Hepatocyte (in vitro differentiated cells): ENCODE data around the gene BICD1. TPM values are rescaled to one million over a fixed set of nuclear protein-coding genes. Genes with fewer than 3 reads are reported as not detected.

Experiments
- DNase-seq: peaks from one replicate; pipeline ENCODE4 v3.0.0-alpha.2; 2016; ENCODE audit warnings: low spot score
- H2AFZ ChIP-seq: fragments of 200-600 bp; sonication (generic); 2 replicates; pipeline ENCODE4 v1.6.0; 2016; ENCODE audit warnings: antibody characterized with exemption, mild to moderate bottlenecking
- H3K27ac ChIP-seq: fragments of 200-600 bp; sonication (generic); 2 replicates; pipeline ENCODE4 v1.5.1; 2016; ENCODE audit warnings: mild to moderate bottlenecking
- H3K27me3 ChIP-seq: fragments of 200-600 bp; sonication (generic); 2 replicates; pipeline ENCODE4 v1.6.1; 2016
- H3K36me3 ChIP-seq: fragments of 200-600 bp; sonication (generic); replicated peaks from 2 replicates; pipeline ENCODE4 v1.5.1; 2016; ENCODE audit warnings: low read depth; ENCODE audit not compliant: insufficient read depth
- H3K4me1 ChIP-seq: fragments of 200-600 bp; sonication (generic); 2 replicates; pipeline ENCODE4 v1.5.1; 2016; ENCODE audit warnings: mild to moderate bottlenecking, moderate library complexity; ENCODE audit not compliant: insufficient read depth
- H3K4me2 ChIP-seq: fragments of 200-600 bp; sonication (generic); 2 replicates; pipeline ENCODE4 v1.6.0; 2016
- H3K4me3 ChIP-seq: fragments of 200-600 bp; sonication (generic); 2 replicates; pipeline ENCODE4 v1.5.1; 2016; ENCODE audit warnings: mild to moderate bottlenecking
- H3K79me2 ChIP-seq: fragments of 200-600 bp; sonication (generic); 2 replicates; pipeline ENCODE4 v1.6.0; 2017; ENCODE audit warnings: mild to moderate bottlenecking
- H3K9me2 ChIP-seq: fragments of 200-600 bp; sonication (generic); replicated peaks from 2 replicates; pipeline ENCODE4 v1.6.0; 2017; ENCODE audit warnings: mild to moderate bottlenecking; ENCODE audit not compliant: insufficient read depth
- H3K9me3 ChIP-seq: fragments of 200-600 bp; sonication (generic); 2 replicates; pipeline ENCODE4 v1.5.1; 2016; ENCODE audit warnings: low read depth, mild to moderate bottlenecking
- H4K20me1 ChIP-seq: fragments of 200-600 bp; sonication (generic); 2 replicates; pipeline ENCODE4 v1.6.0; 2016; ENCODE audit warnings: mild to moderate bottlenecking; ENCODE audit not compliant: insufficient read depth, poor library complexity, severe bottlenecking
- CTCF ChIP-seq: fragments of 200-600 bp; sonication (generic); IDR thresholded peaks from 2 replicates; pipeline ENCODE4 v1.5.1; 2016; ENCODE audit warnings: antibody characterized with exemption, mild to moderate bottlenecking; ENCODE audit not compliant: poor library complexity
- EZH2 ChIP-seq: fragments of 200-600 bp; sonication (generic); IDR thresholded peaks from 2 replicates; pipeline ENCODE4 v1.6.1; 2016; ENCODE audit warnings: antibody characterized with exemption, mild to moderate bottlenecking, borderline replicate concordance
- EZH2phosphoT487 ChIP-seq: fragments of 200-600 bp; sonication (generic); IDR thresholded peaks from one replicate; pipeline ENCODE4 v1.6.1; 2018; ENCODE audit warnings: antibody characterized with exemption, mild to moderate bottlenecking, low read depth, moderate library complexity; ENCODE audit not compliant: unreplicated experiment, severe bottlenecking
- WGBS: methylation state at CpG from one replicate; pipeline ENCODE4 v1.1.6; 2016; ENCODE audit warnings: low lambda C conversion rate; ENCODE audit errors: missing lambda C conversion rate; 5-methylcytosine and 5-hydroxymethylcytosine counted together
- polyA plus RNA-seq: library from polyadenylated mRNA; unstranded; fragments of >200 nt; fragmentation: Nextera tagmentation; extraction: Ambion mirVana; gene quantifications from 2 replicates; pipeline ENCODE4 v1.2.1, GENCODE V29; 2016
- total RNA-seq: library from RNA; depleted of rRNA; stranded (reverse); fragments of >200 nt; gene quantifications from 2 replicates; pipeline ENCODE4 v1.2.3, GENCODE V29; 2014

The BICD1 gene
- total and polyA plus RNA-seq, 2 experiments from 2014 or later, result 19.7 to 23.6 TPM

GRCh38 chr12:32242641-32243040 lies 136.0 kb downstream of the BICD1 start:
- H2AFZ ChIP-seq, result no peak overlapping the region
- no peaks in the 10 kb centered on the region for H3K9me2 ChIP-seq
- no peak for TF ChIP-seq EZH2phosphoT487
- H3K27me3 ChIP-seq, result no peaks in the 10 kb centered on the region
- H3K4me1 ChIP-seq, result no peaks in the 10 kb centered on the region
- no peaks in the 10 kb centered on the region for H3K9me3 ChIP-seq
- no peak overlapping the region for H3K27ac ChIP-seq
- H3K4me2 ChIP-seq, result no peak overlapping the region
- H3K79me2 ChIP-seq, result peaks cover 7% of the 10 kb centered on the region
- 83% methylated on average over 2 of the region's 2 CpGs for whole genome bisulfite sequencing
- H3K4me3 ChIP-seq, result no peak overlapping the region
- DNase-seq, result no peak
- no peaks in the 10 kb centered on the region for H3K36me3 ChIP-seq
- H4K20me1 ChIP-seq, result no peaks in the 10 kb centered on the region

- peak; percentile 62 for DNase-seq
- Histone ChIP-seq H3K79me2 (peaks cover 12% of the 10 kb centered on the region), H3K27me3 (no peaks in the 10 kb centered on the region), H3K36me3 (no peaks in the 10 kb centered on the region), H4K20me1 (no peaks in the 10 kb centered on the region), H3K4me2 (no peak overlapping the region), H3K9me2 (no peaks in the 10 kb centered on the region), H3K4me1 (peaks cover 11% of the 10 kb centered on the region), H3K9me3 (no peaks in the 10 kb centered on the region), H3K4me3 (no peak overlapping the region), H2AFZ (no peak overlapping the region), H3K27ac (peak overlapping the region; percentile 77)
- TF ChIP-seq EZH2phosphoT487 (no peak), EZH2 (no peak), CTCF (no peak)
- 52% methylated on average over 5 of the region's 5 CpGs for WGBS
These were observed 141.9 kb downstream of the BICD1 start for GRCh38 chr12:32248441-32249140.

- TF ChIP-seq EZH2, result no peak
- no peak for TF ChIP-seq EZH2phosphoT487
- no peak for TF ChIP-seq CTCF
- H3K4me1 ChIP-seq, result peaks cover 11% of the 10 kb centered on the region
- DNase-seq, result no peak
- H3K79me2 ChIP-seq, result peaks cover 12% of the 10 kb centered on the region
- H3K9me2 ChIP-seq, result no peaks in the 10 kb centered on the region
- no peak overlapping the region for H3K4me3 ChIP-seq
- no peaks in the 10 kb centered on the region for H3K27me3 ChIP-seq
- H3K9me3 ChIP-seq, result no peaks in the 10 kb centered on the region
- WGBS, result 48% methylated on average over 2 of the region's 2 CpGs
- no peaks in the 10 kb centered on the region for H3K36me3 ChIP-seq
- no peaks in the 10 kb centered on the region for H4K20me1 ChIP-seq
- peak overlapping the region; percentile 77 for H3K27ac ChIP-seq
- H3K4me2 ChIP-seq, result no peak overlapping the region
- no peak overlapping the region for H2AFZ ChIP-seq
These were observed 143.1 kb downstream of the BICD1 start for GRCh38 chr12:32249777-32250176.

- Histone ChIP-seq H4K20me1 (no peaks in the 10 kb centered on the region), H3K36me3 (no peaks in the 10 kb centered on the region), H3K9me2 (no peaks in the 10 kb centered on the region), H3K27me3 (no peaks in the 10 kb centered on the region), H3K4me1 (peaks cover 11% of the 10 kb centered on the region), H3K27ac (no peak overlapping the region), H3K4me2 (no peak overlapping the region), H3K79me2 (peaks cover 5% of the 10 kb centered on the region), H3K9me3 (no peaks in the 10 kb centered on the region), H3K4me3 (no peak overlapping the region), H2AFZ (no peak overlapping the region)
- TF ChIP-seq CTCF (no peak), EZH2phosphoT487 (no peak), EZH2 (no peak)
- 93% methylated on average over 13 of the region's 13 CpGs for WGBS
- DNase-seq, result no peak
These were observed 145.8 kb downstream of the BICD1 start for GRCh38 chr12:32252199-32253073.
